ENCODE measurements around the gene ASXL1. TPM values are rescaled to one million over a fixed set of nuclear protein-coding genes. Genes with fewer than 3 reads are reported as not detected.

The ASXL1 gene
- total and polyA plus RNA-seq, 4 donors: 24.2 to 96.4 (median 44.4) TPM

DNA sequence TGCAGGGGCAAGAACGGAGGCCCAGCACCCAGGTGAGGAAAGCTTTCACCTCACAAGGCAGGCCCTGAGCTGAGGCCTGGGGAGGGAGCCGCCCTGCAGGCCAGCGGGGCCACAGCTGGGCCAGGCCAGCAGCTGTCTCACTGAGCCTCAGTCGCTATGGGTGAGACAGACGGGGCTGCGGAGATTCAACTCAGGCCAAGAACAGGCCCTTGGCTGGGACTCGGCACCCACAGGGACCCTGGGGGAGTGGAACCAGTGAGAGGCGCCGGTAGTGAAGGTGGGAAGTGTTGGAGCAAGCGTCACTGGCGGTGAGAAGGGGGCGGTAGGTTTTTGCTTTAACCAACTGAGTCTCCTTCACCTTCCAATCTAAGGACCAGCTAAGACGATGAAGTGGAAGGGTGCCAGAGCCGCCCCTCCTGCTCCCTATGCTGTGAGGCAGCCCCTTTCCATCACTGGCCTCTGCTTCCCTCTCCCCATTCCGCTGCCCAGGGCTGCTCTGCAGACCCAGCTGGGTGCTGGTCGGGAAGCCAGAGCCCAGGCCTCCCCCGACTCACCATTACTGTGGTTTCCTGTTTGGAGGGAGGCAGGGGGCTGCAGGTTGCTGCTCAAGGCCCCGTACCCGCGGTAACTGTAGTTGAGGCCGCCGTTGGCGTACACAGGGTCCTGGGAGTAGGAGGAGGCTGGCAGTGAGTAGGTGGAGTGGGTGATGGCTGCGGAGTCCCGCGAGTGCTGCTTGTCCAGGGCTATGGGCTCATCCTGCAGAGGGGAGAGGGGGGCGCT lies 93.7 kb downstream of the ASXL1 start:
- Histone ChIP-seq H3K27me3 (ENCODE audit: control insufficient read depth in 3 of 3, insufficient read depth in 3 of 3, low read length in 2 of 3) (no peaks in the 10 kb centered on the region), H3K9me3 (ENCODE audit: control insufficient read depth in 4 of 4, insufficient read depth in 3 of 4, low read length in 3 of 4) (no peaks in the 10 kb centered on the region), H3K9ac (ENCODE audit: insufficient read depth in 1 of 2, low read length in 2 of 2) (no peak overlapping the region), H3K4me3 (no peak overlapping the region), H3K36me3 (ENCODE audit: control insufficient read depth in 4 of 4, insufficient read depth in 4 of 4, low read length in 4 of 4) (peaks cover 0 to 55% (median 15%) of the 10 kb centered on the region in 4 donors), H3K27ac (ENCODE audit: low read depth in 1 of 2, low read length in 1 of 2) (no peak overlapping the region), H3K4me1 (ENCODE audit: control insufficient read depth in 5 of 5, insufficient read depth in 5 of 5, low read length in 5 of 5) (peaks cover 0 to 12% (median 0%) of the 10 kb centered on the region in 5 donors)
- 67 to 81% methylated on average over 27 of the region's 27 CpGs for WGBS, 2 donors
- ATAC-seq (ENCODE audit: insufficient read depth, low FRiP score) (no peak), DNase-seq (no peak)
- TF ChIP-seq, protein P1, sequence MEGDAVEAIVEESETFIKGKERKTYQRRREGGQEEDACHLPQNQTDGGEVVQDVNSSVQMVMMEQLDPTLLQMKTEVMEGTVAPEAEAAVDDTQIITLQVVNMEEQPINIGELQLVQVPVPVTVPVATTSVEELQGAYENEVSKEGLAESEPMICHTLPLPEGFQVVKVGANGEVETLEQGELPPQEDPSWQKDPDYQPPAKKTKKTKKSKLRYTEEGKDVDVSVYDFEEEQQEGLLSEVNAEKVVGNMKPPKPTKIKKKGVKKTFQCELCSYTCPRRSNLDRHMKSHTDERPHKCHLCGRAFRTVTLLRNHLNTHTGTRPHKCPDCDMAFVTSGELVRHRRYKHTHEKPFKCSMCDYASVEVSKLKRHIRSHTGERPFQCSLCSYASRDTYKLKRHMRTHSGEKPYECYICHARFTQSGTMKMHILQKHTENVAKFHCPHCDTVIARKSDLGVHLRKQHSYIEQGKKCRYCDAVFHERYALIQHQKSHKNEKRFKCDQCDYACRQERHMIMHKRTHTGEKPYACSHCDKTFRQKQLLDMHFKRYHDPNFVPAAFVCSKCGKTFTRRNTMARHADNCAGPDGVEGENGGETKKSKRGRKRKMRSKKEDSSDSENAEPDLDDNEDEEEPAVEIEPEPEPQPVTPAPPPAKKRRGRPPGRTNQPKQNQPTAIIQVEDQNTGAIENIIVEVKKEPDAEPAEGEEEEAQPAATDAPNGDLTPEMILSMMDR (IDR thresholded peaks at IDR 0.05; ENCODE audit: control extremely low read depth, extremely low read depth): no peak

DNA sequence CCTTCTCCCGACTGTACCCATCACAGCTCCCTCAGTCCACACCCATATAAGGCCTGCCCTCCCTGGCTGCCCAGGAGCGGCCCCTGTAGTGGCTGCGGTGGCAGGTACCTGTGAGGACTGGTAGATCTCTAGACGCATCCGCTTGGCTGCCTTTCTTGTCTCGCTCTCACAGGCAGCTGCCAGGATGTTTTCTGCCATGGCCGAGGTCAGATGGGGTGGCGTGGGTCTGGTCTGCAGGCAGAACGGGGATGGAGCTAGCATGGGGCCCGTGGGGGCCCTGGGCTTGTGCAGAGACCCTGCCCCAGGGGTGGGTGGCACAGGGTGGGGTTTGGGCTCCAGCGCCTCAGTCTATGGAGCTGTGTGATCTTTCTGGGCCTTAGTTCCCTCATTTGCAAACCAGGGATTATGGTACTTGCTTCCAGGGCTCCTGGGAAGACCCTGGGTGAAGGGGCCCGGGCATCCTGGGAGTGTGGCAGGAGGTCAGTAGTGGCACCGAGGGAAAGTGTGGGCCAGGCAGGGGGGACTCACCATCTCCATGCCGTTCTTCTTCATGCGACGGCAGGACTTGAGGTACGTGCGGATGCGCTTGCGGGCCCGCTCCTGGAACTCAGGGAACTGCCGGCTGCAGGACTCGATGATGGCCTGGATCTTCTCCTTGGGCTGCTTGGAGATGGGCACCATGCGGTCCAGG lies 94.8 kb downstream of the ASXL1 start:
- DNase-seq (no peak), ATAC-seq (ENCODE audit: insufficient read depth, low FRiP score) (no peak)
- Histone ChIP-seq H3K4me3 (no peak overlapping the region), H3K9me3 (ENCODE audit: control insufficient read depth in 4 of 4, insufficient read depth in 3 of 4, low read length in 3 of 4) (no peaks in the 10 kb centered on the region), H3K4me1 (ENCODE audit: control insufficient read depth in 5 of 5, insufficient read depth in 5 of 5, low read length in 5 of 5) (peaks cover 0 to 21% (median 0%) of the 10 kb centered on the region in 5 donors), H3K9ac (ENCODE audit: insufficient read depth in 1 of 2, low read length in 2 of 2) (no peak overlapping the region), H3K36me3 (ENCODE audit: control insufficient read depth in 4 of 4, insufficient read depth in 4 of 4, low read length in 4 of 4) (peaks cover 0 to 49% (median 12%) of the 10 kb centered on the region in 4 donors), H3K27me3 (ENCODE audit: control insufficient read depth in 3 of 3, insufficient read depth in 3 of 3, low read length in 2 of 3) (no peaks in the 10 kb centered on the region), H3K27ac (ENCODE audit: low read depth in 1 of 2, low read length in 1 of 2) (no peak overlapping the region)
- 93 to 94% methylated on average over 24 of the region's 24 CpGs for WGBS, 2 donors
- TF ChIP-seq, protein P1 (IDR thresholded peaks at IDR 0.05; ENCODE audit: control extremely low read depth, extremely low read depth): no peak

DNA sequence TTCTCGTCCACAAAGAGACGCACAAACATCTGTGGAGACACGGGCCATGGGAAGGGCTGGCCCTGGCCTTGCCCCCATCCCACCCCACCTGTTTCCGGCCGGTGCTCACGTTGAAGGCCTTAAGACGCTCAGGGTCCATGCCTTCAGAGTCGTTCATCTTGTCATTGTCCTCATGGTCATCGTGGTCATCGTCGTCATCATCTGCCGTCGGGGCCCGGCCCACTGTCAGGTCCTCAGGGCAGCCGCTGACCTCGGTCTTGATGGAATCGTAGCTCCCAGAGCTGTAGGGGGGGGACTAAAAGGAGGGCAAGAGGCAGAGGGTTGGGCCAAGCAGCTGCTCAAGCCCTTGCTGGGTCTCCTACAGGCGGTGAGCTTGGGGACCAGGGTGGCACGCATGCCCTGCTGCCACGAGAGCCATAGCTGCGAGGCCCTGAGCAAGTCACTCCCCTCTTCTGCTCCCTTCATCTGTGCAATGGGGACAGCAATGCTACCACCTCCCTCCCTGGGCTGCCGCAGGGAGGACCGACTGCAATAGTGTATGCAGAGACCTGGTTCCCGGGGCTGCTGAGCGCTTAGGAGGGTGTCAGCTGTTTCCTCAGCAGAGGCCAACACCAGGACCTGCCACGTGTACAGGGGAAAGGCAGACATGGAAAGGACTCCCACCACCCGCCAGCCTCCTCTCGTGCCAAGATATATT lies 95.5 kb downstream of the ASXL1 start:
- H3K4me3 ChIP-seq: no peak overlapping the region
- H3K27me3 ChIP-seq (ENCODE audit: control insufficient read depth in 3 of 3, insufficient read depth in 3 of 3, low read length in 2 of 3): no peaks in the 10 kb centered on the region
- no peak overlapping the region for H3K27ac ChIP-seq (ENCODE audit: low read depth in 1 of 2, low read length in 1 of 2)
- WGBS, 2 donors: 88 to 89% methylated on average over 28 of the region's 28 CpGs
- no peak for ATAC-seq (ENCODE audit: insufficient read depth, low FRiP score)
- TF ChIP-seq, protein P1 (IDR thresholded peaks at IDR 0.05; ENCODE audit: control extremely low read depth, extremely low read depth): no peak
- peaks cover 0 to 27% (median 0%) of the 10 kb centered on the region in 5 donors for H3K4me1 ChIP-seq (ENCODE audit: control insufficient read depth in 5 of 5, insufficient read depth in 5 of 5, low read length in 5 of 5)
- H3K9me3 ChIP-seq (ENCODE audit: control insufficient read depth in 4 of 4, insufficient read depth in 3 of 4, low read length in 3 of 4): no peaks in the 10 kb centered on the region
- DNase-seq: no peak
- peaks cover 0 to 44% (median 12%) of the 10 kb centered on the region in 4 donors for H3K36me3 ChIP-seq (ENCODE audit: control insufficient read depth in 4 of 4, insufficient read depth in 4 of 4, low read length in 4 of 4)
- H3K9ac ChIP-seq (ENCODE audit: insufficient read depth in 1 of 2, low read length in 2 of 2): no peak overlapping the region

Measured in lung (tissue), 12 donors.